Ascending aorta (tissue), 2 donors: ENCODE data around the gene ZCCHC8. TPM values are rescaled to one million over a fixed set of nuclear protein-coding genes. Genes with fewer than 3 reads are reported as not detected.
A peak's percentile ranks its signal among the peaks of the same experiment; 100 is the strongest.
"Not testable (repeated sequence)": the region's sequence is repeated elsewhere in the genome, so short reads cannot be mapped to it uniquely, and the experiment has no call there.

ENCODE experiments used
- DNase-seq, 2 donors: peaks; one replicate each; pipeline ENCODE4 v3.0.0-alpha.2; 2019; ENCODE audit warnings: low spot score in 2 of 2
- H3K27ac ChIP-seq, 2 donors: fragments of 200-600 bp; sonication (generic); one replicate each; pipeline ENCODE4 v1.5.1; 2016 to 2017; ENCODE audit warnings: mild to moderate bottlenecking in 1 of 2
- H3K27me3 ChIP-seq: fragments of 200-600 bp; sonication (generic); one replicate; pipeline ENCODE4 v1.5.1; 2017
- H3K36me3 ChIP-seq, 2 donors: fragments of 200-600 bp; sonication (generic); one replicate each; pipeline ENCODE4 v1.5.1; 2016
- H3K4me1 ChIP-seq, 2 donors: fragments of 200-600 bp; sonication (generic); one replicate each; pipeline ENCODE4 v1.5.1; 2016 to 2017; ENCODE audit warnings: mild to moderate bottlenecking in 1 of 2
- H3K4me3 ChIP-seq, 2 donors: fragments of 200-600 bp; sonication (generic); one replicate each; pipeline ENCODE4 v1.5.1; 2016 to 2017; ENCODE audit warnings: mild to moderate bottlenecking in 1 of 2
- H3K9me3 ChIP-seq, 2 donors: fragments of 200-600 bp; sonication (generic); one replicate each; pipeline ENCODE4 v1.5.1; 2016
- CTCF ChIP-seq, 3 experiments: fragments of 200-600 bp in 2 of 3; fragments of 450-650 bp in 1 of 3; sonication (generic) in 2 of 3; IDR thresholded peaks; one replicate each; pipeline ENCODE4 v1.5.1; 2016 to 2019; ENCODE audit warnings: antibody characterized with exemption in 3 of 3, mild to moderate bottlenecking in 1 of 3, moderate library complexity in 1 of 3
- intact Hi-C: fragments of 100-400 bp; cut with DNase I; formaldehyde crosslinking; loops from one replicate; pipeline ENCODE4 v1.15.1; 2023
- total RNA-seq: library from RNA; depleted of rRNA; stranded (reverse); fragments of >200 nt; gene quantifications from one replicate; pipeline ENCODE4 v1.1.0, GENCODE V29; 2016

Gene ZCCHC8
- total RNA-seq, 1 donor from 2014 or later, result 6.4 TPM

- Histone ChIP-seq H3K9me3 (no peaks in the 10 kb centered on the region), H3K4me1 (no peaks in the 10 kb centered on the region), H3K27ac (peak overlapping the region in 1 of 2 donors; percentile 11), H3K27me3 (no peaks in the 10 kb centered on the region), H3K4me3 (no peak overlapping the region), H3K36me3 (no peaks in the 10 kb centered on the region)
- TF ChIP-seq CTCF (IDR thresholded peaks at IDR 0.05), result no peak
- peak in 1 of 2 donors; percentile 81 for DNase-seq
- intact Hi-C loops, result no loop called here
Measured at GRCh38 chr12:122437656-122438121, 63.0 kb downstream of the ZCCHC8 start.

- no peak overlapping the region for H3K27ac ChIP-seq
Measured at GRCh38 chr12:122435186-122435585, 65.5 kb downstream of the ZCCHC8 start.

GRCh38 chr12:122429043-122429442 is 71.7 kb downstream of the ZCCHC8 start:
- DNase-seq, intact Hi-C loops, H3K36me3 ChIP-seq, H3K27ac ChIP-seq, H3K4me1 ChIP-seq, H3K27me3 ChIP-seq, H3K9me3 ChIP-seq, H3K4me3 ChIP-seq: not testable (repeated sequence)

More at GRCh38 chr12:122435186-122435585, 65.5 kb downstream of the ZCCHC8 start:
- H3K4me1 ChIP-seq, result no peaks in the 10 kb centered on the region
- no peak for DNase-seq
- no peak for TF ChIP-seq CTCF (IDR thresholded peaks at IDR 0.05)
- H3K4me3 ChIP-seq, result no peak overlapping the region
- H3K36me3 ChIP-seq, result no peaks in the 10 kb centered on the region
- H3K9me3 ChIP-seq, result no peaks in the 10 kb centered on the region
- H3K27me3 ChIP-seq, result no peaks in the 10 kb centered on the region
- intact Hi-C loops, result no loop called here

GRCh38 chr12:122427403-122427802 is 73.3 kb downstream of the ZCCHC8 start:
- peaks cover 0 to 8% of the 10 kb centered on the region in 2 donors for H3K4me1 ChIP-seq
- H3K4me3 ChIP-seq, result no peak overlapping the region
- H3K36me3 ChIP-seq, result no peaks in the 10 kb centered on the region
- intact Hi-C loops, result no loop called here
- no peaks in the 10 kb centered on the region for H3K27me3 ChIP-seq
- no peaks in the 10 kb centered on the region for H3K9me3 ChIP-seq
- no peak for DNase-seq
- no peak for TF ChIP-seq CTCF (IDR thresholded peaks at IDR 0.05)
- H3K27ac ChIP-seq, result no peak overlapping the region

- Histone ChIP-seq H3K4me1 (peaks cover 5 to 19% of the 10 kb centered on the region in 2 donors), H3K27ac (peak overlapping the region; percentile 74 to 80), H3K4me3 (peak overlapping the region; percentile 69 to 98), H3K9me3 (no peaks in the 10 kb centered on the region), H3K36me3 (no peaks in the 10 kb centered on the region), H3K27me3 (no peaks in the 10 kb centered on the region)
- intact Hi-C loops, result loop anchor here (2.0 kb wide), 1 partner anchor 39 kb away; no protein-coding TSS in a partner anchor
- no peak for TF ChIP-seq CTCF (IDR thresholded peaks at IDR 0.05)
- DNase-seq, result no peak
Measured at GRCh38 chr12:122423258-122424165, 77.2 kb downstream of the ZCCHC8 start.

- intact Hi-C loops, result loop anchor here (2.0 kb wide), 1 partner anchor 40 kb away; no protein-coding TSS in a partner anchor
- Histone ChIP-seq H3K27me3 (no peaks in the 10 kb centered on the region), H3K36me3 (no peaks in the 10 kb centered on the region), H3K4me1 (peaks cover 5 to 19% of the 10 kb centered on the region in 2 donors), H3K9me3 (no peaks in the 10 kb centered on the region), H3K4me3 (peak overlapping the region; percentile 69 to 98), H3K27ac (peak overlapping the region; percentile 74 to 80)
- peak in 1 of 2 donors; percentile 79 for DNase-seq
- TF ChIP-seq CTCF (IDR thresholded peaks at IDR 0.05), result no peak
Measured at GRCh38 chr12:122422730-122423257, 77.9 kb downstream of the ZCCHC8 start.
